Mucosa of stomach (tissue), 1 donor: ENCODE results near the gene INSC.
"Not testable (repeated sequence)": the region's sequence is repeated elsewhere in the genome, so short reads cannot be mapped to it uniquely, and the experiment has no call there.

Experiments
- H3K27me3 ChIP-seq: one replicate; pipeline ENCODE4 v1.7.0; 2013; ENCODE audit warnings: mild to moderate bottlenecking, low read length; ENCODE audit not compliant: control insufficient read depth, insufficient read depth
- H3K36me3 ChIP-seq: one replicate; pipeline ENCODE4 v1.7.0; 2013; ENCODE audit warnings: low read length; ENCODE audit not compliant: control insufficient read depth, insufficient read depth
- H3K4me1 ChIP-seq: one replicate; pipeline ENCODE4 v1.7.0; 2013; ENCODE audit warnings: mild to moderate bottlenecking, low read length; ENCODE audit not compliant: control insufficient read depth, insufficient read depth
- H3K4me3 ChIP-seq: one replicate; pipeline ENCODE4 v1.7.0; 2013; ENCODE audit warnings: low read length
- H3K9ac ChIP-seq: one replicate; pipeline ENCODE4 v1.7.0; 2013; ENCODE audit warnings: mild to moderate bottlenecking, low read length, moderate library complexity
- H3K9me3 ChIP-seq: one replicate; pipeline ENCODE4 v1.7.0; 2013; ENCODE audit warnings: mild to moderate bottlenecking, low read length, moderate library complexity; ENCODE audit not compliant: control insufficient read depth
- donor health status: Pancreatic carcinoma.

The INSC gene

GRCh38 chr11:15114501-15115475, at the start of gene INSC:
Gene INSC (plus strand): TSS chr11:15114923. CDS start chr11:15149175, 34,252 bp downstream.
- Histone ChIP-seq H3K36me3 (no peaks in the 10 kb centered on the region), H3K9ac (no peak within 1 kb of the TSS), H3K4me1 (peaks cover 15% of the 10 kb centered on the region), H3K4me3 (no peak within 1 kb of the TSS), H3K9me3 (no peaks in the 10 kb centered on the region), H3K27me3 (peaks cover 28% of the 10 kb centered on the region)

- H3K9me3 ChIP-seq, H3K9ac ChIP-seq: not testable (repeated sequence)
Observed at GRCh38 chr11:15069751-15070150, 45.0 kb upstream of the INSC start.

GRCh38 chr11:15071556-15072255, 43.0 kb upstream of the INSC start:
- Histone ChIP-seq H3K4me3 (no peak overlapping the region), H3K36me3 (no peaks in the 10 kb centered on the region), H3K4me1 (peaks cover 19% of the 10 kb centered on the region), H3K9ac (no peak overlapping the region), H3K27me3 (peaks cover 34% of the 10 kb centered on the region), H3K9me3 (no peaks in the 10 kb centered on the region)

More at GRCh38 chr11:15069751-15070150, 45.0 kb upstream of the INSC start:
- H3K4me1 ChIP-seq = peaks cover 17% of the 10 kb centered on the region
- H3K27me3 ChIP-seq = peaks cover 29% of the 10 kb centered on the region
- not testable (repeated sequence) for H3K36me3 ChIP-seq, H3K4me3 ChIP-seq

- Histone ChIP-seq H3K9me3 (no peaks in the 10 kb centered on the region), H3K4me3 (no peak overlapping the region), H3K4me1 (peaks cover 19% of the 10 kb centered on the region), H3K36me3 (no peaks in the 10 kb centered on the region), H3K27me3 (peaks cover 34% of the 10 kb centered on the region), H3K9ac (no peak overlapping the region)
Observed at GRCh38 chr11:15072551-15073143, 42.1 kb upstream of the INSC start.

- no peaks in the 10 kb centered on the region for H3K9me3 ChIP-seq
- no peaks in the 10 kb centered on the region for H3K36me3 ChIP-seq
- H3K9ac ChIP-seq = no peak within 1 kb of the TSS
- peaks cover 19% of the 10 kb centered on the region for H3K4me1 ChIP-seq
- H3K27me3 ChIP-seq = peaks cover 34% of the 10 kb centered on the region
- H3K4me3 ChIP-seq = peak within 1 kb of the TSS; percentile 21
Observed at GRCh38 chr11:15073361-15074205, 41.1 kb upstream of the INSC start, which contains the start of gene CALCB. Gene CALCB (plus strand): TSS chr11:15073593. CDS start chr11:15074719, 1,126 bp downstream.

GRCh38 chr11:15074206-15075161, 40.2 kb upstream of the INSC start:
- no peaks in the 10 kb centered on the region for H3K9me3 ChIP-seq
- H3K27me3 ChIP-seq = peaks cover 34% of the 10 kb centered on the region
- H3K4me3 ChIP-seq = peak overlapping the region; percentile 21
- no peak overlapping the region for H3K9ac ChIP-seq
- H3K36me3 ChIP-seq = no peaks in the 10 kb centered on the region
- H3K4me1 ChIP-seq = peaks cover 19% of the 10 kb centered on the region

GRCh38 chr11:15075162-15075526, 39.6 kb upstream of the INSC start:
- no peaks in the 10 kb centered on the region for H3K36me3 ChIP-seq
- H3K4me3 ChIP-seq = no peak overlapping the region
- peaks cover 34% of the 10 kb centered on the region for H3K27me3 ChIP-seq
- no peaks in the 10 kb centered on the region for H3K9me3 ChIP-seq
- H3K9ac ChIP-seq = no peak overlapping the region
- H3K4me1 ChIP-seq = peaks cover 19% of the 10 kb centered on the region

GRCh38 chr11:15091175-15091574, 23.5 kb upstream of the INSC start:
- H3K36me3 ChIP-seq = no peaks in the 10 kb centered on the region
- no peaks in the 10 kb centered on the region for H3K4me1 ChIP-seq
- no peak overlapping the region for H3K9ac ChIP-seq
- no peaks in the 10 kb centered on the region for H3K27me3 ChIP-seq
- H3K4me3 ChIP-seq = no peak overlapping the region
- no peaks in the 10 kb centered on the region for H3K9me3 ChIP-seq

GRCh38 chr11:15091625-15092024, 23.1 kb upstream of the INSC start:
- Histone ChIP-seq H3K4me3 (no peak overlapping the region), H3K9me3 (no peaks in the 10 kb centered on the region), H3K36me3 (no peaks in the 10 kb centered on the region), H3K27me3 (no peaks in the 10 kb centered on the region), H3K4me1 (no peaks in the 10 kb centered on the region), H3K9ac (no peak overlapping the region)

GRCh38 chr11:15093432-15093831, 21.3 kb upstream of the INSC start:
- H3K9ac ChIP-seq = no peak overlapping the region

More at GRCh38 chr11:15093432-15093831, 21.3 kb upstream of the INSC start:
- Histone ChIP-seq H3K4me3 (no peak overlapping the region), H3K4me1 (no peaks in the 10 kb centered on the region), H3K9me3 (no peaks in the 10 kb centered on the region), H3K27me3 (no peaks in the 10 kb centered on the region), H3K36me3 (no peaks in the 10 kb centered on the region)
